NCI-H446 treated with DMSO at 0.1 percent for 48 hours (cell line): ENCODE data around the gene PXK.
"Not testable (repeated sequence)": the region's sequence is repeated elsewhere in the genome, so short reads cannot be mapped to it uniquely, and the experiment has no call there.

ENCODE experiments used
- DNase-seq: peaks from one replicate; lab custom pipeline; 2025; lab: John Stamatoyannopoulos, UW

The PXK gene

DNA sequence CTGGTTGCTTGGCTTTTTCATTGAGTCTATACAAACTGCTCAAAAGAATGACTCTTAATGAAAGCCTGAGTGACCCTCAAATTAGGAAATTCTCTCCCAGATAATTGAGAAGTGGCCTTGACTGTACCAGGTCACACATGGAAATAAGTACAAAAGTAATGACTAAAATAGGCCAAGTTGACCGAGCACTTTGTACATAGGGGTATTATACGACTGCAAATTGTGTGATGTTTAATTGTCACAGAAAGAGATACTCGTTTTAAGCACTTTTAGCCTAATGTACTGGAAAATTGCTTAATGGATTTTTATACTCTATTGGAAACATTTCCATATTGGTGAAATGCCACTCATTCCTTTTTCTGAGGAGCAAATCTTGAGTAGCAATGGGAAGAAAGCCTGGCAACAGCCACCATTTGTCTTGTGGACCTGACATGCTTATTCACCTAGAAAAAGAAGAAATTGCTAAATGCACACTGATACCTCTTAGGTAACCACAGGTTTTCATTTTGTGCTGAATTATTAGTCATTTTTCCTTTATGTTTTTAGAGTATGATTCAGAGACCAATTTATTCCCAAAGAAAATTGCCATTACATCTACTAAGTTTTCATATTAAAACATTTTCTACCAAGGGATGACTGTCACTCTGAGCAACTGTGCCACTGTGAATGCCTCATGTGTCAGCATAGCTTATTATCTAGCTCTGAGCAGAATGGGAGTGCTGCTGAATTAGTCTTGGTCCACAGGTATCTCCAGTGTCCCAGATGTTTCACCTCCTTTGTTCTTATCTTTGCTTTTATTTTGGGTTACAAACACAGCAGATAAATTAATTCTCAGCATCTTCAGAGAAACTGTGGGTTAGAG lies 8.9 kb upstream of the PXK start:
- DNase-seq: no peak

DNA sequence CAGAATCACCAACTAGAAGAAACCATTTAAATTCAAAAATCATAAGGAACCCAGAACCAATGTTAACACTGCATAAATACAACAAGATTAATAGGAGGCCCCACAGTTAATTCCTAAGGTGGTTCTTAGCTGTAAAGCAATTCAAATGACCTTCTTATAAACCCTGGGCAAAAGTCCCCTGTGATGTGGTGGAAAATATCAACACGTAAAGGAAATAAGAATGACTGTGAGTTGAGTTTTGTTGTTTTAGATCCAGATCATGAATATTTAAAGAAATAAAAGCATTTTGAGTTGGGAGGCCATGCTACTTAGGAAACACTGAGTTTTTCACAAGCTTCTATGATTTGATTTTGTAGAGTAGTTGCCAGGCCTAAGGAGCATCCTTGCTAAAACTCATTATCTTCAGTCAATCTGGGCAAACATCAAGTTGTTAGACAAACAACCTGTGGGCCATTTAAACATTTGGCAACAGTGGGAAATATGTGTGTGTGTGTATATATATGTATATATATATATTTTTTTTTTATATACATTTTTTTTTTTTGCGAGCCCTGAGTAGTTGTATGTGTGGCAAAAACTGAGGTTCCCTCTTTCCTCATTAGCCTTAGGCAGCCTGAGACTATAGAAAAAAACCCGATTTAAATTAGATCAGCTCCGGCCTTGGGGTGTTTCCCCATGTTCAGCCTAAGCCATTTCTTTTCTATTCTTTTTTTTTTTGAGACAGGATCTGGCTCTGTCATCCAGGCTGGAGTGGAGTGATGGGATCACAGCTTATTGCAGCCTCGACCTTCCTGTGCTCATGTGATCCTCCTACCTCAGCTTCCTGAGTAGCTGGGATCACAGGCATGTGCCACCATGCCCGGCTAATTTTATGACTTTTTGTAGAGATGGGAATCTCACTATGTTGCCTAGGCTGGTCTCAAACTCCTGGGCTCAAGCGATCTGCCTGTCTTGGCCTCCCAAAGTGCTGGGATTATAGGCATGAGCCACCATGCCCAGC lies 8.0 kb upstream of the PXK start:
- DNase-seq: no peak

DNA sequence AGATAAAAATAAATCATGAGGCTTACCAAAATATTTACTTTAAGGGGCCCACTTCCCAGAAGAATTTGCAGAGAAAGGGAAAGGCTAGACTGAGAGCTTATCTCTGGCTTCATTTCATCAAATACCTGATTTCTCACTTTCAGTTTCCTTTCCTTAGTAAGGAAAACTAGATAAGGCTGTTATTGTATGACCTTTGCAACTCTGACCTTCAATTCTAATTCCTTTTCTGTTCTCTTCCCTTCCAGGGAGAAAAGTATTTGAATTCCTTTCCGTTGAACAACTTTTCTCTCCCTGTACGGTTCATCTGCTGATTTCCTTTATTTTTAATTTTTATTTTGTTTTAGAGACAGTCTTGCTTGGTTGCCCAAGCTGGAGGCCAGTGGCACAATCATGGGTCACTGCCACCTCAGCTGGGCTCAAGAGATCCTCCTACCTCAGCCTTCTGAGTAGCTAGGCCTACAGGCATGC lies 7.1 kb upstream of the PXK start:
- no peak for DNase-seq

DNA sequence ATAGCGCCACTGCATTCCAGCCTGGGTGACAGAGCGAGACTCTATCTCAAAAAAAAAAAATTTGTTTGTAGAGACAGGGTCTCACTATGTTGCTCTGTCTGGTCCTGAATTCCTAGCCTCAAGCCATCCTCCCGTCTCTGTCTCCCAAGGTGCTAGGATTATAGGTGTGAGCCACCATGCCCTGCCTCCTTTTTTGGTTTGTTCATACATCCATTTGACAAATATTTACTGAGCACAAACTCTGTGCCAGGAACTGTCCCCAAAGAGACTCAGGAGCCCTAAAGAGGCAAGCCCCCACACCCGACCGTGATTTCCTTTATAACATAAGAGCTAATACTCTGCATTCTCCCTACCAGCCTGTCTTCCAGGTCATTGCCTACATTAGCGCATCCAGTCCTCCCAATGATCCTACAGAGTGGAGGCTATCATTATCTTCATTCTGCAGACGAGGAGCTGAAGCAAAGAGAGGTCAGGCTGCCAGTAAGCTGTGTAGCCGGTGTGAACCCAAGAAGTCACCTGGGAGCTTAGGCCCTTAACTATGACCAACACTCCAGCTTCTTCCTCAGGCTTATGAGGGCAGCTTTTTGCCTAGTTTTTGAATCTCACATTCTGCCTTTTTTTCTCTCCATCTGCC lies 6.3 kb upstream of the PXK start:
- DNase-seq: no peak

DNA sequence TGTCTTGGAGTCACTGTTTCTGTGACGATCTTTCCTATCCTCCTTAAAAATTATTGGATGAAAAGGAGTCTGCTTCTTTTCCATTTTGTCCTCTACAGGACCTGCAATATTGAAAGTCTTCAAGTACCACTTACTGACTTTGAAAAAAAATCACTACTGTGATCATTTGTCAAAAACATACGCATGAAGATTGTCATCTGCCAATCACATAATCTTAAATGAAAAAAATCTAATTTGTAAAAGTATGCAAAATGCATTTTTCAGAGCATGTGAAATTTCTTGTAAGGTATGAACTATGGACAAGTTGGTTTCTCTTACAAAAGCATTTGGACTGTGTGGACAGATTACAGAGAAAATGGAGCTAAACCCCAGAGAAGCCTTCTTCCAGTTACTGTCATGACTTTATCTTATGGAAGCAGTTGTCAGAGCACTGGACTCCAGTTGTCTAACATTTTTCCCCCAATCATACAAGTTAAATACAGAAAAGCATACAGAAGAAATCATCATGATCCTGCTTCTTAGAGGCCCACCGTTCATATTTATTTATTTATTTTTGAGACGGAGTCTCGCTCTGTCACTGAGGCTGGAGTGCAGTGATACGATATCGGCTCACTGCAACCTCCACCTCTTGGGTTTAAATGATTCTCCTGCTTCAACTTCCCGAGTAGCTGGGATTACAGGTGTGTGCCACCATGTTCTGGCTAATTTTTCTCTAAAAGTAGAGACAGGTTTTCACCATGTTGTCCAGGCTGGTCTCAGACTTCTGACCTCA lies 3.4 kb upstream of the PXK start:
- DNase-seq: no peak

DNA sequence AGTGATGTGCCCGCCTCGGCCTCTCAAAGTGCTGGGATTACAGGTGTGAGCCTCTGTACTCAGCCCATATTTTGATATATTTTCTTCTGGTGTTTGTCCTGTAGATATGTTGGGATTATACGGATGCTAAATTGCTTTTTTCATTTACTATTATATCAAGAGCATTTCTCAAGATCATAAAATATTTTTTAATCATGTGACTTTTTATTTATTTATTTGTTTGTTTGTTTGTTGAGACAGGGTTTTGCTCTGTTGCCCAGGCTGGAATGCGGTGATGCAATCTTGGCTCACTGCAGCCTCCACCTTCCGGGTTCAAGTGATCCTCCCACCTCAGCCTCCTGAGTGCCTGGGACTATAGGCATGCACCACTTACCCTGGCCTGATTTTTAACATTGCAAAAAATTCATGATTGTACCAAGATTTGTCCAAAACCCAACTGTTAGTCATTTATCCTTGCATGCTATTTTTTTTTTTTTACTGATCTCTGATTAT lies 2.7 kb upstream of the PXK start:
- DNase-seq: no peak

DNA sequence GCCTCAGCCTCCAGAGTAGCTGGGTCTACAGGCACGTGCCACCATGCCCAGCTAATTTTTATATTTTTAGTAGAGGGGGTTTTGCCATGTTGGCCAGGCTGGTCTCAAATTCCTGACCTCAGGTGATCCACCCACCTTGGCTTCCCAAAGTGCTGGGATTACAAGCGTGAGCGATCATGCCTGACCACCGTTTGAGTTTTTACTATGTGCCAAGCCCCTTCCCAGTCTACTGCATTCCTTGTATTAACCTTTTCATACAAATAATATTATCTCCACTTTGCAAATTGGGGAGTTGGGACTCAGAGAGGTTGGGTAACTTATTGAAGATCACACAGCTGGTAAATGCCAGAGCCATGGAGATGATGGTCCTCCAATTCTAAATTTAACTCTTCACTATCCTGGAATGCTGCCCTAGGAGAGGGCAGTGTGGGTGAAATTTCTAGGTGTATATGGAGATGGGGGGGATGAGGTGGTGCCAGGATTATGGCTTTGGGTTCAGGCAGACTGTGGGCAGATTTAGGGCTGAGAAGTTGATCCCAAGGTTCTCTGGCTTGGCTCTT lies 1.0 kb upstream of the PXK start:
- no peak for DNase-seq

DNA sequence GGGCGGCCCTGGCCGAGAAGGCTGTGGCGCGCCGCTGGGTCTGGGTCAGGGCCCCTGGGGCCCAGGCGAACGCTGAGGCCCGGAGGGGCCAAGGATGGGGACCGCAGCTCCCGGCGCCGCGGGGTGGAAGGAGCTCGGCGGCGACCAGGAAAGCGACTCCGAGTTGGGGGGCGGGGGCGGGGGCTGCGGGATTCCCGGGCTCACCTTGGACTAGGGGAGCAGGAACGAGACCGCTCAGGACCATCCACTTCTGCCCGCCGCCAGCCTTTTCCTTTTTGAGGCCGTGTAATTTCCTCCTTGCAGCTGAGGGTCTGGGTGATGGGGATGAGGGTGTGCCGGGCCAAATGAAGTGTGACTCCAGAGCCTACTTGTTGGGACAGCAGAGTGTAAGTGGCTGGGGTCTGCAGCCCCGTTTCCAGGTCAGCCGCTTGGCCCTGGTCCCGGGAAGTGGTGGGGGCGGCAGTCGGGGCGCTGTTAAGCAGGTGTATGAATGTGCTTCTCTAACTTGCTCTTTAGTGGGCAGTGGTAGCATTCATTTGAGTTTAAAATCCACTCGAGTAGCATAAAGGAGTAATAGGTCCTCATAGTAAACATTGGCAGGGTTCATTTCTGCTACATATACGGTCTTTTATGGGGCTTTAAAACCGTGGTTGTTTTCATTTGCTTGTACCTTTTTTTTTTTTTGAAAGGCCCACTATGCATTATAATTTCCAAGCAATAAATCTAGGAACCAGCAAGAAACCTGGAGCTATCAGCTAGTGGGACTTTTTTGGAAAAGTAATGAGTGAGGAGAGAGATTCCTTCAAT lies 717 bp downstream of the PXK start:
- DNase-seq: no peak

DNA sequence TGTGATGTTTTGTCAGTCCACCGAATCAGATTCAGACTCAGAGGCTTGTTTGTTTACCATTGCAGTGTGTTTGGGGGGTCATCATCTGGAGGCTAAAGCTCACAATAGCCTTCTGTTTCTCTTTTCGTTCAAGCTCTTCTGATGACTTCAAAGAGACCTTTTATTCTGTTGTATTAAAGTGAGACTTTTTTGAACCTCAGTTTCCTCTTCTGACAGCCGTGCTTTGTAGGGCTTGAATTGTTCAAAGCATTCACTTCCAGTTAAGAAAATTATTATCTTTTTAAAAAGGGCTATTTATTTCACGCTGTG lies 1.3 kb downstream of the PXK start:
- no peak for DNase-seq

DNA sequence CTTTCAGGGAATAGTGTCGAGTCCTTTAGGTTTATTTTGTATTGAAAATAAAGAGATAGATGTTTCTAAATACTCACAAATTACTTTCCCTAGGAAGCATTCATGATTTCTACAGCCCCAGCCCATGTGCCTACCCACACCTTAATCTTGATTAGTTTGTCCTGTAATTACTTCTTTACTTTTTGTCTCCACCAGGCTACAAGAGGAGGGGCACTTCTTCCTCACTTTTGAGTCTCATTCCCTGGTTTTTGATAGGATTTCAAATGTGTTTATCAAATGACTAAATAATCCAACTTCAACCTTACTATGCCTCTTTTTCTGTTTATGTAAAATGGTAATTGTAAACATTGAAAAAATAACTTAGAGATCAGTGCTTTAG lies 1.8 kb downstream of the PXK start:
- no peak for DNase-seq

DNA sequence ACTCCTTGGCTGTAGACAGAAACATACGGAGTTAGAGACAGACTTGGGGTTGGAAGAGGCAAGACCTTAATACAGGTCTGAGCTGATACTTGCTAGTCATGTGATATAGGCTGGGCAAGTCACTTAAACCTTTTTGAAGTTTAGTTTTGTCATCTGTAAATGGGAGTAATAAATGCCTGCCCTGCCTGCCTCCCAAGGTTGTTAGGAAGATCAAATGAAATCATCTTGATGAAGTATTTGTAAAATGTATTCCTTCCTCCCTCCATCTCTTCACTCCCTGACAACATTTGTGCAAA lies 2.9 kb downstream of the PXK start:
- DNase-seq: no peak

DNA sequence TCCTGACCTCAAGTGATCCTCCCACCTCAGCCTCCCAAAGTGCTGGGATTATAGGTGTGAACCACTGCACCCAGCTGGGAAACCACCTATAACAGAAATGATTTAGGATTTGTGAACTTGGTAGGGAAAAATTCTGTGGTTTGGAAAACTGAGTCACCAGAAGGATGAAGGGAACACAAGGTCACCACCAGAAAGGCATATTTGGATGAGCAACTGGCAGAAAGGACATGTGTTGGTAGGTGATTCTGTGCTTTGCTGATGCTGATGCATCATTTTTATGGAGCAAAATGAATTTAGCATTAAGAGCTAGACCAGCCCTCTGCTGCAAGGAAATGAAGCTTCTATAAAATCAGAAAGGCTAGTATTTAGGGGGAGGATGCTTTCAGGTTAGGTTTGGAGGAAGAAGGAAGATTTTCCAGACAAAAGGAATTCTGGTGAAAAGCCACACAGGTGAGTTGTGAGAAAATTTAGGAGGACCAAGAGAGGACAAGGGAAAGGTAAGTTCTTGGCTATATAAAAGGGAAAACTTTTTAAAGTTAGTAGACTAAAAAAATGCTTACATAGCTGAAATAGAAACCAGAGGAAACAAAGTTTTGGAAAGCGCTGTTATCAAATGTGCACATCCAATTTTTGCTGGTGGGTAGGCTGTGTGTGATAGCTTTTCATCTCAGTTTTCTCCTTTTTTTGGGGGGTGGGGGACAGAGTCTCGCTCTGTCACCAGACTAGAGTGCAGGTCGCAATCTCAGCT lies 3.6 kb downstream of the PXK start:
- DNase-seq: no peak

DNA sequence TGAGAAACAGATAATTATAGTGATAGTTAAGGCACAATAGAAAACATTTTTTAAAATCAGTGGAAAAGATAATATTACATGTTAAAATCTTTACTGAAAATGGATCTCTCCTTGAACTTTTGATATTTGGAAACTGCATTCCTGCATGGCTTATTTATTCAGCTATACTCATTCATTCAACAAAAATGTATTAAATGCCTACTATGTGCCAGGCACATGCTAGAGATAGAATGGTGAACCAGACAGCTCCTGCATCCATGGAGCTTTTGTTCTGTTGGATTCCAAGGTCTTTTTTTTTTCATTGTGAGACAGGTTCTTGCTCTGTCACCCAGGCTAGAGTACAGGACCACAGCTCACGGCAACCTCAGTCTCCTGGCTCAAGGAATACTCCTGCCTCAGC lies 4.5 kb downstream of the PXK start:
- DNase-seq: no peak

DNA sequence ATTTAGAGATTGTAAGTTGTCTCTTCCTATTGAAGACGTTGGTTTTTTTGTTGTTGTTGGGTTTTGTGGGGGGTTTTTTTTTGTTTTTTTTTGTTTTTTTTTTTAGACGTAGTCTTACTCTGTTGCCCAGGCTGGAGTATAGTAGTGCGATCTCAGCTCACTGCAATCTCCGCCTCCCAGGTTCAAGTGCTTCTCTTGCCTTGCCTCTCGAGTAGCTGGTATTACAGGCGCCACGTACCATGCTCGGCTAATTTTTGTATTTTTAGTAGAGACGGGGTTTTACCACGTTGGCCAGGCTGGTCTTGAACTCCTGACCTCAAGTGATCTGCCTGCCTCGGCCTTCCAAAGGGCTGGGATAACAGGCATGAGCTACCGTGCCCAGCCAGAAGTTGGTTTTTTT lies 6.5 kb downstream of the PXK start:
- DNase-seq: not testable (repeated sequence)

DNA sequence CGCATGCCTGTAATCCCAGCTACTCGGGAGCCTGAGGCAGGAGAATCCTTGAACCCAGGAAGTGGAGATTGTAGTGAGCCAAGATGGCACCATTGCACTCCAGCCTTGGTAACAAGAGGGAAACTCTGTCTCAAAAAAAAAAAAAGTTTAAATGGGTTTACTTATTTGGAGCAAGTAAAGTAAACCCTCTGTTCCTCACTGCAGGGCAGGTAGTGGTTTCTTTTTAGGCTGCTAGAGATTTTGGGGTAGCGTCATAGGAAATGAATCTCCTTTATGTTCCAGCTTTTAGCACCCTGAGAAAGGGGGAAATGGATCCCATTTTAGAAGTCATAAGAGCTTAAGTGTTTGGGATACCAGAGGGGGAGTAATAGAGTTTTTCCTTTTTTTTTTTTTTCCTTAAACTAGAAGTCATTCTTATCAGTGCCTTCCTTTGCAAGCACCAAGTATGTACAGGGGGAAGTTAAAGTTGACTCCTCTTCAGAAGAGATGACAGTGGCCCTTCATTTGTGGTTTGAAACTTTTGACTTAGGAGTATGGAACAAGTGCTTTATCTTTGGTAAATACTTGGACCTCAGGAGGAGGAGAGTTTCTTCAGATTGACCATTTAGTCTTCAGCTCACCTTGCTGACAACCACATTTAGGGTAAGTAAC lies 8.0 kb downstream of the PXK start:
- DNase-seq: no peak

DNA sequence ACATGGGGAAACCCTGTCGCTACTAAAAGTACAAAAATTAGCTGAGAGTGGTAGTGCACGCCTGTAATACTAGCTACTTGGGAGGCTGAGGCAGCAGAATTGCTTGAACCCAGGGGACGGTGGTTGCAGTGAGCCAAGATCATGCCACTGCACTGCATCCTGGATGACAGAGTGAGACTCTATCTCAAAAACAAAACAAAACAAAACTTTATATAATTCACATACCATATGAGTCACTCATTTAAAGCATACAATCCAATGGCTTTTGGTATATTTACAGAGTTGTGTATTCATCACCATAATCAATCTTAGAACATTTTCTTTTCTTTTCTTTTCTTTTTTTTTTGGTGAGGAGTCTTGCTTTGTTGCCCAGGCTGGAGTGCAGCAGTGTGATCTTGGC lies 8.7 kb downstream of the PXK start:
- DNase-seq: no peak

DNA sequence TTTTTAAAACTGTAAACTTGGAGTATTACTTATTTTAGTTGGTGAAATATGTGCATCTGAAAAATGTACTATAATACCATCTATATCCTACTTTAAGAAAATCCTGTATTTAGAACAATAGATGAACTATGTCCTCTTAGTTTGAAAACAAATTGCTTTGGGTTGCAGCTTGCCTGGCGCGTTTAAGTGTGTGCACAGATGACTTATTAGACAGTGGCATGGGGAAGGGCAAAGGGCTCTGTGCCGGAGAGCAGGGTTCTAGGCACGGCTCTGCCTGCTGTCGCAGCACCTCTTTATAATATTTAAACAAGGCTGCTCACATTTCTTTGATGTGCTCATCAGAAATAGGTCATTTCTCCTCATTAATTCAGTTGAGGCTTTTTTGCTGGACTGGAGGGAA lies 10.0 kb downstream of the PXK start:
- no peak for DNase-seq

DNA sequence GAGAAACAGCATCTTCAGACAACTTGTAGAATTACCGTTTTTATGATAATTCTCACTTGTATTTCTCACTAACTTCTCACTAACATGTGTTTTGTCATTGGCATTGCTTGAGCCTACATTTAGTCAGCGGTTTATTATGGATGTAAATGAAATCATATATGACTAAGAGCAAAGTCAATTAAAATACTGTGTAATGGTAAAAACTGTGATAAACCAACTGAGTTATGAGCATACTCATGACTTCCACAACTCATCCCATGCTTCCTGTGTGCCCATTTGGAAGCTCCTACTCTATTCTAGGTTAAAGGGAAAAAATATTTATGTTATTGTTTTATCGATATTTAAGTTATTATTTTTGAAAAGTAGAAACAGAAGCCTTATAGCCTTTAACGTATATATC lies 12.8 kb downstream of the PXK start:
- DNase-seq: no peak

DNA sequence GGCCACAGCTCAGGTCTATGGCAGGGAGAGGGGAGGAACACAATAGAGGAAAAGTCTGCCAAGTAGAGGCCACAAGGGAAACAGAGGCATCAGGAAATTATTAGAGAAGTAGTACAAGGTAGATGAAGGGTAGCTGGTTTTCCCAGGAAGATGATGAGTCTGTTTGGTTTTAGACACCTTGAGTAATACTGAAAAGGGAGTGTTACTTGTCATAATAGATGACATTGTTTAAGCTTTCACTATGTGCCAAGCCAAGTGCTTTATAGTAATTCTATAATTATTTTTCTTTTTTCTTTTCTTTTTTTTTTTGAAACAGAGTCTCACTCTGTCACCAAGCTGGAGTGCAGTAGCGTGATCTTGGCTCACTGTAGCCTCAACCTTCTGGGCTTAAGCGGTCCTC lies 13.7 kb downstream of the PXK start:
- DNase-seq: no peak

DNA sequence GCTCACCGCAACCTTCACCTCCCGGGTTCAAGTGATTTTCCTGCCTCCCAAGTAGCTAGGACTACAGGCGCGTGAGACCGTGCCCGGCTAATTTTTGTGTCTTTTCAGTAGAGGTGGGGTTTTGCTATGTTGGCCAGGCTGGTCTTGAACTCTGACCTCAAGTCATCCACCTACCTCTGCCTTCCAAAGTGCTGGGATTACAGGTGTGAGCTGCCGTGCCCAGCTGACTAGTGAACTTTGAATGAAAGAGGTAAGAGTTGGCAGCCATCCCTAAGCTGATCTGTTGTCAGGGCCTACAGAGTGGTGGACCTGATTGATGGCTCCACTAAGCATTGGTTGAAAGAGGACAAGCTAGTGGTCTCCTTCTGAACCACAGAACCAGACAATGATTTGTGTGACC lies 15.3 kb downstream of the PXK start:
- DNase-seq: no peak
